ENCODE results near the gene CREBZF. TPM values are rescaled to one million over a fixed set of nuclear protein-coding genes. Genes with fewer than 3 reads are reported as not detected.
A peak's percentile ranks its signal among the peaks of the same experiment; 100 is the strongest.

Gene CREBZF
- total and polyA plus RNA-seq, 9 of the 15 experiments (the other 6 are each of a cell fraction or from before 2014, with no cell fraction given): 7.2 to 70.2 (median 40.5) TPM

GRCh38 chr11:85627998-85628770 lies 36.7 kb downstream of the CREBZF start, which contains the start of gene TMEM126B (continued):
- no peak for TF ChIP-seq ZNF407 (IDR thresholded peaks at IDR 0.05; ENCODE audit: low read depth)
- no peak for TF ChIP-seq HES1 (IDR thresholded peaks at IDR 0.05; ENCODE audit: low read depth)
- no peak for TF ChIP-seq ZSCAN32 (CRISPR knock-in tag; IDR thresholded peaks at IDR 0.05)
- TF ChIP-seq HMGXB4 (CRISPR knock-in tag; IDR thresholded peaks at IDR 0.05): 0 out of 2 replicates have a peak, but pooled peaks have one; percentile 53
- 0 out of 2 replicates have a peak, but pooled peaks have one; percentile 17 for TF ChIP-seq PHF21A (IDR thresholded peaks at IDR 0.05; ENCODE audit: borderline replicate concordance, low read depth)
- TF ChIP-seq SETDB1 (IDR thresholded peaks at IDR 0.05; ENCODE audit: low read length): no peak
- 0 out of 2 replicates have a peak, but pooled peaks have one; percentile 29 for TF ChIP-seq ZKSCAN1 (IDR thresholded peaks at IDR 0.05; ENCODE audit: low read depth, low read length)
- no peak for TF ChIP-seq SFPQ (IDR thresholded peaks at IDR 0.05; ENCODE audit: low read depth, low read length)
- 0 out of 2 replicates have a peak, but pooled peaks have one; percentile 9 for TF ChIP-seq ZBTB17 (CRISPR knock-in tag; IDR thresholded peaks at IDR 0.05)
- TF ChIP-seq RCOR1 (IDR thresholded peaks at IDR 0.05; ENCODE audit: borderline replicate concordance in 1 of 2, low read depth in 2 of 2, low read length in 2 of 2): peak in 1 of 2 experiments; percentile 70; a peak in 2 of 4 replicates
- TF ChIP-seq C11orf30 (IDR thresholded peaks at IDR 0.05; ENCODE audit: low read depth): peak; percentile 96

All from K562 (cell line).